Pancreas (tissue), 10 donors: Measurements from ENCODE around the gene DENND1B. TPM values are rescaled to one million over a fixed set of nuclear protein-coding genes. Genes with fewer than 3 reads are reported as not detected.

ENCODE experiments used
- ATAC-seq, 4 donors: fragments of 200-7000 bp; cut with Tn5 transposase; one replicate each; pipeline versions ENCODE4 v1.8.0 to v1.9.1; 2020; ENCODE audit warnings: mild to moderate bottlenecking in 4 of 4, moderate library complexity in 4 of 4
- DNase-seq, 6 donors: peaks; one replicate each; pipeline ENCODE4 v3.0.0-alpha.2; 2020
- FAIRE-seq: peaks from 2 replicates; lab custom pipeline; 2012; peaks lifted over from hg19 to GRCh38; lab: Jason Lieb, UNC
- H3K27ac ChIP-seq, 4 donors: fragments of 200-600 bp; sonication (generic); 1 replicate in 3 of 4; 2 replicates in 1 of 4; pipeline versions ENCODE4 v1.5.0 to v1.8.0; 2020
- H3K27me3 ChIP-seq, 4 donors: fragments of 200-600 bp; one replicate each; pipeline ENCODE4 v1.8.0; 2021
- H3K36me3 ChIP-seq, 3 donors: fragments of 200-600 bp; sonication (generic) in 1 of 3; one replicate each; pipeline versions ENCODE4 v1.5.0 to v1.8.0; 2020 to 2021
- H3K4me1 ChIP-seq, 3 donors: fragments of 200-600 bp; one replicate each; pipeline ENCODE4 v1.8.0; 2021
- H3K4me3 ChIP-seq, 4 donors: fragments of 200-600 bp; sonication (generic) in 2 of 4; one replicate each; pipeline versions ENCODE4 v1.5.0 to v1.8.0; 2020 to 2021
- H3K9me3 ChIP-seq, 4 donors: fragments of 200-600 bp; one replicate each; pipeline ENCODE4 v1.8.0; 2021
- CTCF ChIP-seq, 4 donors: fragments of 200-600 bp; sonication (generic) in 3 of 4; IDR thresholded peaks; one replicate each; pipeline versions ENCODE4 v1.5.0 to v1.8.0; 2021; ENCODE audit warnings: antibody characterized with exemption in 4 of 4
- WGBS, 2 donors: extraction: QIAGEN DNeasy Blood & Tissue Kit; methylation state at CpG; one replicate each; pipeline ENCODE4 v1.1.7; 2013; 5-methylcytosine and 5-hydroxymethylcytosine counted together
- intact Hi-C, 3 donors: fragments of 100-400 bp; cut with DNase I; formaldehyde crosslinking; loops; one replicate each; pipeline versions ENCODE4 v1.11.1 to v1.14.2; 2022
- polyA plus RNA-seq, 2 donors: library from polyadenylated mRNA; stranded (reverse); fragments of 200-250 nt; gene quantifications; one replicate each; pipeline ENCODE4 v1.2.3, GENCODE V29; 2013
- total RNA-seq, 6 donors: library from RNA; stranded (reverse); fragmentation: NEBNext Ultra II Directional in 4 of 6; extraction: Animal tissue kit (Norgen Biotek cat#: 25700) in 4 of 6; gene quantifications; one replicate each; pipeline versions ENCODE4 v1.2.1 to v1.2.4, GENCODE V29; 2021 to 2023
- donor health status: healthy with polysubstance abuse.
- donor health status: DM: no; HTN: no; CAD: no; lungs with moderate emphysema.
- donor health status: DM: no; HTN: no; CAD: no.
- donor health status: control.
- donor health status: control.
- donor health status: Bipolar disorder and iron deficiency.
- donor health status: DM: yes; HTN: yes; CAD: no.
- donor health status: DM: no; HTN: no; CAD: no.
- donor health status: DM: no; HTN: no; CAD: no.
- donor health status: DM: yes; HTN: yes; CAD: no.

The DENND1B gene
- total and polyA plus RNA-seq, 8 donors = 3.1 to 16.8 (median 11.1) TPM

GRCh38 chr1:197621761-197622160 is 153.5 kb downstream of the DENND1B start:
- ATAC-seq = no peak
- no peaks in the 10 kb centered on the region for H3K27me3 ChIP-seq
- peaks cover 0 to 9% (median 0%) of the 10 kb centered on the region in 3 donors for H3K4me1 ChIP-seq
- H3K27ac ChIP-seq = no peak overlapping the region
- TF ChIP-seq CTCF (IDR thresholded peaks at IDR 0.05) = no peak
- intact Hi-C loops = no loop called here
- no peaks in the 10 kb centered on the region for H3K36me3 ChIP-seq
- FAIRE-seq = no peak
- DNase-seq = no peak
- H3K9me3 ChIP-seq = no peaks in the 10 kb centered on the region
- no peak overlapping the region for H3K4me3 ChIP-seq

- H3K4me1 ChIP-seq = peaks cover 0 to 9% (median 0%) of the 10 kb centered on the region in 3 donors
- FAIRE-seq (no peak), ATAC-seq (peak; percentile 65 to 83 (median 74)), DNase-seq (no peak)
- H3K36me3 ChIP-seq = no peaks in the 10 kb centered on the region
- WGBS, 2 donors = 25 to 29% methylated on average over 5 of the region's 5 CpGs
- H3K27ac ChIP-seq = no peak overlapping the region
- H3K27me3 ChIP-seq = no peaks in the 10 kb centered on the region
- no peak for TF ChIP-seq CTCF (IDR thresholded peaks at IDR 0.05)
- no peaks in the 10 kb centered on the region for H3K9me3 ChIP-seq
- no peak overlapping the region for H3K4me3 ChIP-seq
- intact Hi-C loops = no loop called here
Observed at GRCh38 chr1:197620714-197621163, 154.5 kb downstream of the DENND1B start.

GRCh38 chr1:197619008-197619640 is 156.2 kb downstream of the DENND1B start:
- FAIRE-seq (no peak), ATAC-seq (peak in 3 of 4 donors; percentile 32 to 44 (median 33)), DNase-seq (no peak)
- Histone ChIP-seq H3K4me1 (peaks cover 0 to 13% (median 0%) of the 10 kb centered on the region in 3 donors), H3K27ac (no peak overlapping the region), H3K4me3 (no peak overlapping the region), H3K9me3 (no peaks in the 10 kb centered on the region), H3K36me3 (no peaks in the 10 kb centered on the region), H3K27me3 (no peaks in the 10 kb centered on the region)
- WGBS, 2 donors = 16 to 21% methylated on average over 2 of the region's 2 CpGs
- TF ChIP-seq CTCF (IDR thresholded peaks at IDR 0.05) = peak in 2 of 4 donors; percentile 8 to 20
- intact Hi-C loops = loop anchor here in 2 of 3 donors (10.0 kb wide), 2 partner anchors 246 to 256 kb away; no protein-coding TSS in a partner anchor

GRCh38 chr1:197618061-197618460 is 157.2 kb downstream of the DENND1B start:
- ATAC-seq (peak in 1 of 4 donors; percentile 31), DNase-seq (no peak), FAIRE-seq (no peak)
- no peak overlapping the region for H3K27ac ChIP-seq
- peaks cover 0 to 13% (median 0%) of the 10 kb centered on the region in 3 donors for H3K4me1 ChIP-seq
- WGBS, 2 donors = 29 to 47% methylated on average over 3 of the region's 3 CpGs
- H3K36me3 ChIP-seq = no peaks in the 10 kb centered on the region
- no peaks in the 10 kb centered on the region for H3K27me3 ChIP-seq
- no peak overlapping the region for H3K4me3 ChIP-seq
- intact Hi-C loops = loop anchor here in 2 of 3 donors (10.0 kb wide), 2 partner anchors 247 to 257 kb away; no protein-coding TSS in a partner anchor
- H3K9me3 ChIP-seq = no peaks in the 10 kb centered on the region
- TF ChIP-seq CTCF (IDR thresholded peaks at IDR 0.05) = no peak

GRCh38 chr1:197615693-197616011 is 159.6 kb downstream of the DENND1B start:
- WGBS, 2 donors = 31 to 46% methylated on average over 2 of the region's 2 CpGs
- TF ChIP-seq CTCF (IDR thresholded peaks at IDR 0.05) = no peak
- Histone ChIP-seq H3K4me3 (no peak overlapping the region), H3K36me3 (no peaks in the 10 kb centered on the region), H3K9me3 (no peaks in the 10 kb centered on the region), H3K27ac (no peak overlapping the region), H3K27me3 (no peaks in the 10 kb centered on the region), H3K4me1 (peaks cover 0 to 7% (median 0%) of the 10 kb centered on the region in 3 donors)
- intact Hi-C loops = loop anchor here in 2 of 3 donors (10.0 kb wide), 2 partner anchors 249 to 259 kb away; no protein-coding TSS in a partner anchor
- FAIRE-seq (no peak), DNase-seq (no peak), ATAC-seq (peak in 3 of 4 donors; percentile 22 to 54 (median 36))
